Measurements from ENCODE around the gene ZHX3. TPM values are rescaled to one million over a fixed set of nuclear protein-coding genes. Genes with fewer than 3 reads are reported as not detected.

The ZHX3 gene
- total RNA-seq, 4 donors from 2014 or later = 47.1 to 58.6 (median 50.7) TPM

DNA sequence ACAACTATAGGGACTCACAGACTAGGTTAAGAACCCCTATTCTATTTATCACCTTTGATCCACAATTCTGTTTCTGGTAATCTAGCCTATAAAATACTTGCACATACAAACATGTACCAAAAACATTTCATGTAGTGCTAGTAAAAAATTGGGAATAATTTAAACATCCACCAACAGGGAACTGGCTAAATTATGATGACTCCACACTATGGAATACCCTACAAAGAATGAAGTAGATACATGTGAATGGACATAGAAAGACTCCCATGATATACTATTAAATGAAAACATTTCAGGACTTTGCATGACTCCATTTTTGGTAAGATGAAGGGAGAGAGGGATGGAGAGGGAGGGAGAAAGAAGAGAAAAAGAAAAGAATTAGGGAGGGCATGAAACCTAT lies 58.2 kb downstream of the ZHX3 start:
- H3K9me3 ChIP-seq = no peaks in the 10 kb centered on the region
- H3K27ac ChIP-seq = no peak overlapping the region
- H3K4me3 ChIP-seq = no peak overlapping the region
- H3K27me3 ChIP-seq = no peaks in the 10 kb centered on the region
- no peaks in the 10 kb centered on the region for H3K36me3 ChIP-seq
- TF ChIP-seq POLR2A (IDR thresholded peaks at IDR 0.05) (no peak), EP300 (IDR thresholded peaks at IDR 0.05) (no peak), CTCF (IDR thresholded peaks at IDR 0.05) (no peak)
- peaks cover 0 to 22% (median 0%) of the 10 kb centered on the region in 4 donors for H3K4me1 ChIP-seq
- DNase-seq (ENCODE audit: low spot score in 2 of 2) = no peak

DNA sequence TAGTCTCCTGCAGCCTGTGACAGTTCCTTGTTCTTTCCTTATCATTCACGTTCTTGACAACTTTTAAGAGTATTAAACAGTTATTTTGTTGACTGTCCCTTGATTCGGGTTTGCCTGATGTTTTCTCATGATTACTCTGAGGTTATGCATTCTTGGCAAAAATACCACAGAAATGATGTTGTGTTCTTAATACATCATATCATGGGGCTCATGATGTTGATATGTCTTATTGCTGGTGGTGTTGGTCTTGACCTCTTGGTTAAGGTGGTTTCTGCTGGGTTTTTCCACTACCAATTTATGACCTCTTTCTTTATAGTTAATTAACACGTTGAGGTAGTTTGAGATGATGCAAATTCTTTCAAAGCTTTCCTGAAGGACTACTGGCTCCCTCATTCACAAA lies 59.1 kb downstream of the ZHX3 start:
- TF ChIP-seq POLR2A (IDR thresholded peaks at IDR 0.05) (no peak), EP300 (IDR thresholded peaks at IDR 0.05) (no peak), CTCF (IDR thresholded peaks at IDR 0.05) (no peak)
- no peak overlapping the region for H3K27ac ChIP-seq
- H3K27me3 ChIP-seq = no peaks in the 10 kb centered on the region
- H3K9me3 ChIP-seq = no peaks in the 10 kb centered on the region
- H3K4me1 ChIP-seq = peaks cover 0 to 22% (median 0%) of the 10 kb centered on the region in 4 donors
- no peaks in the 10 kb centered on the region for H3K36me3 ChIP-seq
- H3K4me3 ChIP-seq = no peak overlapping the region
- no peak for DNase-seq (ENCODE audit: low spot score in 2 of 2)
- 79 to 82% methylated on average over 3 of the region's 3 CpGs for WGBS, 2 donors

DNA sequence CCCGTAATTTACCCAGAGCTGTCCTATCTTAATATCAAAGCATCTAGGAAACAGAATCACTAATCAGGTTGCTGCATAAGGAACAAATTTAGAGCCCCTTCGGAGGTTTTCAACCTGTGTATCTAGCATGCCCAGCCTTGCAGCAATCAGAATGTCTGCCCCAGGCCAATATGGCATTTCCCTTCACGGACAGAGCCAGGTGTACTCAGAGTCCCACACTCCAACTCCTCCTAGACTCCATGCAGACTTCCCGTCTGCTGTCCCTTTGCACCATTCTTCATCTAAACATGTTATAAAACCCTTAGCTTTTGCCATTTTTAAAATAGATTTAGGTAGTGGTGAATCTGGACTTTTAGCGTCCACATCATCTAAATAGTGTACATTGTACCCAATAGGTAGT lies 61.0 kb downstream of the ZHX3 start:
- no peak for DNase-seq (ENCODE audit: low spot score in 2 of 2)
- Histone ChIP-seq H3K9me3 (no peaks in the 10 kb centered on the region), H3K27ac (no peak overlapping the region), H3K4me1 (peaks cover 0 to 25% (median 0%) of the 10 kb centered on the region in 4 donors), H3K27me3 (no peaks in the 10 kb centered on the region), H3K4me3 (no peak overlapping the region), H3K36me3 (no peaks in the 10 kb centered on the region)
- WGBS, 2 donors = 95% methylated on average over 5 of the region's 5 CpGs
- TF ChIP-seq POLR2A (IDR thresholded peaks at IDR 0.05) (no peak), CTCF (IDR thresholded peaks at IDR 0.05) (no peak), EP300 (IDR thresholded peaks at IDR 0.05) (no peak)

DNA sequence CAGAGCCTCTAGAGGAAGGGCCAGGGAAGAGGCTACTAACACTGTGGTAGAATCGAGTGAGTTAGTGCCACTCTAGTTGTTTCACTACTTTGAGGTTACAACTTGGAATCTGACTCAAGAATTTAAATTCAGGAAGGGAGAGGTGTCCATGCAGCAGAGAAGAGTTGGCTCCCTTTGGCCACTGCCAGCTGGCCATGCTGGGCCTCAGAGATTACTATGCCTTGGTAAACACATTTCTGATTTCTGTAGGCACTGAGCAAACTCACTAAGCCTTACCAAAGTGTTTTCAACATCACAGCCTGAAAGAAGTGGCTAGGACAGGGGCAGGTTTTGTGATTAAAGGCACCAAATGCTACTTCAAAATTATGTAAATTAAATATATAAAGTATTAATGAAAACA lies 61.9 kb downstream of the ZHX3 start:
- H3K27ac ChIP-seq = no peak overlapping the region
- no peak for TF ChIP-seq EP300 (IDR thresholded peaks at IDR 0.05)
- TF ChIP-seq CTCF (IDR thresholded peaks at IDR 0.05) = no peak
- TF ChIP-seq POLR2A (IDR thresholded peaks at IDR 0.05) = no peak
- no peaks in the 10 kb centered on the region for H3K27me3 ChIP-seq
- peaks cover 0 to 29% (median 3%) of the 10 kb centered on the region in 4 donors for H3K4me1 ChIP-seq
- DNase-seq (ENCODE audit: low spot score in 2 of 2) = no peak
- no peaks in the 10 kb centered on the region for H3K36me3 ChIP-seq
- H3K9me3 ChIP-seq = no peaks in the 10 kb centered on the region
- no peak overlapping the region for H3K4me3 ChIP-seq
- whole genome bisulfite sequencing, 2 donors = 100% methylated on average over 1 of the region's 1 CpG

DNA sequence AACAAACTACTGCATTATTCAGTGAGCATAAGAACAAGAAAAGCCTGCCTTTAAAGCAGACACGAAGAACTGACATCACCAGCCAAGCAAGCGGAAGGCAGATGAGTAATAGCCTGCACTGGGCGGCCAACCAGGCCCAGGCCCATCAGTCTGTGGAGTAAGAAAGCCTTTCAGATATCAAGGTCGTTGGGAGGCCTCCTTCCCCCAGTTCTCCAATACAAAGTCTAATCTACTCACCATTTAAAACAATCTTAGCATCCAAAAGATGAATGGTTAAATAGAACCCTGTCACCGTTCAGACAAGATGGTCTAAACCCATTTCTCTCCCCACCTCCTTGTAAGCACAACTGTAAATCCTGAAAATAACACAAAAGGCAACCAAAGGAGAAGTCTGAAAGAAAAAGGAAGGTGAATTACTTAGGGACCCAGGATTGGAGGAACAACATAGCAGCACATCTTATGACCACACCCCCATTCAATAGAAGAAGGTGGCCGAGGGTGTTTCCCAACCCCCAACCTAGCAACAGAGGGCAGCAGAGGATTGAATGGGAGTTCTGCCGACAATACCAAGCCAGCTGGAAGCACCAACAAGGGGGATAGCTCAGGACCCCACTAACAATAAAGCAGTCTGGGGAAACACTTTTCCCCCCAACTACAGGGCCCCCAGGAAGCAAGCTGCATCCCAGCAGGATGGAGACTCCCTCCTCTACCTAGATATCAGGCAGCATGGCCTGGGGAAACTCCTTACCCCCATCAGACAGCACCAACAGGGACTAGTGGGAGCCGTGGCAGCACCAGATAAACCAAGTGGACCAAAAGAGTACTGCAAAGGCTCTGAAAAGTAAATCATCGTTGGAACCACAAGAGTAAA lies 67.9 kb downstream of the ZHX3 start:
- H3K4me1 ChIP-seq = peaks cover 26 to 69% (median 52%) of the 10 kb centered on the region in 4 donors
- WGBS, 2 donors = 36 to 40% methylated on average over 9 of the region's 9 CpGs

More for the DNA sequence above, 67.9 kb downstream of the ZHX3 start:
- Histone ChIP-seq H3K36me3 (no peaks in the 10 kb centered on the region), H3K27me3 (no peaks in the 10 kb centered on the region), H3K9me3 (no peaks in the 10 kb centered on the region), H3K4me3 (no peak overlapping the region), H3K27ac (peak overlapping the region; percentile 89 to 97 (median 96))
- DNase-seq (ENCODE audit: low spot score in 2 of 2) = peak; percentile 47 to 67
- no peak for TF ChIP-seq POLR2A (IDR thresholded peaks at IDR 0.05)
- peak in 1 of 2 donors; percentile 73 for TF ChIP-seq EP300 (IDR thresholded peaks at IDR 0.05)
- peak; percentile 15 to 42 (median 24) for TF ChIP-seq CTCF (IDR thresholded peaks at IDR 0.05)
